ENCODE data around the gene BAIAP2L1.
A peak's percentile ranks its signal among the peaks of the same experiment; 100 is the strongest.
"Not testable (repeated sequence)": the region's sequence is repeated elsewhere in the genome, so short reads cannot be mapped to it uniquely, and the experiment has no call there.

The BAIAP2L1 gene

DNA sequence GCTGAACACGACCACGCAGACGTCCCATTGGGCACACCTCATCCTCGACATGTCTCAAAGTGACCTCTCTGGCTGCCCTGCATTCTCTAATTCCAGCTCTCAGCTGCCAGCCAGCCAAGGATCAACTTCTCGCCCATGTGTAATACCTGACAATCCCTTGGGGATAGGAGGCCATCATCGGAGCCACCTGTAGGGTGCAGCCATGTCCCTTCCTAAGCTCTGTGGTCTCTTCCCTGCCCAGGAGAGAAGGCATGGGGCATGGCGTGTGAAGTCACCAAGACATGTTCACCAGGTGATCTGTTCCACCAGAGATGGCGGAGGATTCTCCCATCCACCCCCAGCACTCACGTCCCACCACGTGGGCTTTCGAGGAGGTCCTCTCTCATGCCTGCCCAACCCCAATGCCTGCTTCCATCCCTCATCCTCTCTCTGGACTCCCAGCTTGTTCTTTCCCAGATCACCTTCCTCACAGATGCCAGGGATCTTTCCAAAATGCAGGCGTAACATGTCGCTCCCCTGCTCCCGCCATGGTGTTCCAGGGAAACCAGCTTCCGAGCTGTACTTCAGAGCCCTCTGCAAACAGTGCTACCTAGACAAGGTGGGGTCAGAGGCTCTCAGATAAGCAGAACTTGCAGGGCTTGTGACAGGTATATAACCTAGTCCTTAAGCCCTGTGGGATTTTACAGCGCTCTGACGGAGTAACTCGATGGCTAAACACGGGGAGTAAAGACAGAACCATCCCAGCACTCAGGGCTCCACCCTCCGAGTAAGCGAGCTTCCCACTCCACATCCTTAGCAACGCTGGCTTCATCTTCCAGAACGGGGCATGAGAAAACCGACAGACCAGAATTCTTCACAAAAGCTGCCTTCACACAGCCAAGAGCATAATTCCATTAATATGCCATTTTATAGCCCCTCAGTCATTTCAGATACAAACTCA is 78.3 kb downstream of the BAIAP2L1 start:
- DNase-seq: peak in 5 of 56 donors; percentile 6 to 35 (median 23)

GRCh38 chr7:98321301-98321700 is 79.6 kb downstream of the BAIAP2L1 start:
- no peak for DNase-seq

GRCh38 chr7:98319176-98319575 is 81.7 kb downstream of the BAIAP2L1 start:
- DNase-seq: no peak

DNA sequence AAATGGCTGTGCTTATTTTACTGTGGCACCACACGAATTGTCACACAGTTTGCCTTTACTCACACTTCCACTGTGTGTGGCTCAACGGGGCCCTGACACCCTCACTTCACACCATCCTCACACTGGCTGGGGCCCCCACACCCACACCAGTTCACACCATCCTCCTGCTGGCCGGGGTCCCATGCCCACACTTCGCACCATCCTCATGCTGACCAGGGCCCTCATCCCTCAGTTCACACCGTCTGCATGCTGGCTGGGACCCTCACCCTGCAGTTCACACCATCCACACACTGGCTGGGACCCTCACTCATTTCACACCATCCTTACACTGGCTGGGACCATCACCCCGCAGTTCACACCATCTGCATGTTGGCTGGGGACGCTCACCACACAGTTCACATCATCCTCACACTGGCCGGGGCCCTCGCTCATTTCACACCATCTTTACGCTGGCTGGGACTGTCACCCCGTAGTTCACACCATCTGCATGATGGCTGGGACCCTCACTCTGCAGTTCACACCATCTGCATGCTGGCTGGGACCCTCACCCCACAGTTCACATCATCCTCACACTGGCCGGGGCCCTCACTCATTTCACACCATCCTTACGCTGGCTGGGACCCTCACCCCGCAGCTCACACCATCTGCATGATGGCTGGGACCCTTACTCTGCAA is 83.4 kb downstream of the BAIAP2L1 start:
- DNase-seq: no peak

DNA sequence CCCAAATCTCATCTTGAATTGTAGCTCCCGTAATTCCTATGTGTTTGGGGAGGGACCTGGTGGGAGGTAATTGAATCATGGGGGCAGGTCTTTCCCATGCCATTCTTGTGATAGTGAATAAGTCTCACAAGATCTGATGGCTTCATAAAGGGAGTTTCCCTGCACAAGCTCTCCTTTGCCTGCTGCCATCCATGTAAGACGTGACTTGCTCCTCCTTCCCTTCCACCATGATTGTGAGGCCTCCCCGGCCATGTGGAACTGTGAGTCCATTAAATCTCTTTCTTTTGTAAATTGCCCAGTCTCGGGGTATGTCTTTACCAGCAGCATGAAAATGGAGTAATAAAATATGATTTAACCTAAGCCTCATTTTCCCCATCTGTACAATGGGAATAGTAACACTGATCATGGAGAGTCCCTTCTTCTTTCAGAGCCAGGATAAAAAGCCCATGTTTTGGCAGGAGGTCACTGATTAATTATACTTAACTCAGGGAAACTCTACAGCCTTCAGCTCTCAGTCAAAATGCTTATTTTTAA is 84.8 kb downstream of the BAIAP2L1 start:
- DNase-seq: not testable (repeated sequence)

DNA sequence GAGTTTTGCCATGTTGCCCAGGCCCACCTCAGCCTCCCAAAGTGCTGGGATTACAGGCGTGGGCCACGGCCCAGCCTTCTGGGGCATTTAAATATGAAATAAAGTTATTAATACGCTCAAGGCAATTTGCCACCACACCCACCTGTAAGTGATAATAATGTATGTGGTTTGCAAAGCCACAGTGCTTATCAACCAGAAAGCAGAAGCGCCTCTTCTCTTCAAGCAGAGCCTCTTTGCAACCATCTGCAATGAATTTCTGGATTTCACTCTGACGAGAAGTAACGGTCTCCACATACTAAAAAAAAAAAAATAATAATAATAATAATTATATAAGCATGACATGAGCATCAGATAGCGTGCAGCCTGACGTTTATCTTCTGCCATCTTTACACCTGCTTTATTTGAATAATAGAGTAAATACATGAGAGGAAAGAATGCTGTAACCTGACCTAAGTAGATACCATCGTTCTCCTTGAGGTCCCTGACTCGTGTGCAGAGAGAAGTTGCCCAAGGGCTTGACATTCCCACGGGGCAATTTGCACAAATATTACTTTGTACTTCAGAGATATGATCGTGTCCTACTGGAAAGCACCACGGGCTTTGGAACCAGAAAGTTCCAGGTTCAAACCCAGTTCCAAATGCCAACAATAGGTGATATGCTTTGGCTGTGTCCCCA is 85.4 kb downstream of the BAIAP2L1 start:
- no peak for DNase-seq

DNA sequence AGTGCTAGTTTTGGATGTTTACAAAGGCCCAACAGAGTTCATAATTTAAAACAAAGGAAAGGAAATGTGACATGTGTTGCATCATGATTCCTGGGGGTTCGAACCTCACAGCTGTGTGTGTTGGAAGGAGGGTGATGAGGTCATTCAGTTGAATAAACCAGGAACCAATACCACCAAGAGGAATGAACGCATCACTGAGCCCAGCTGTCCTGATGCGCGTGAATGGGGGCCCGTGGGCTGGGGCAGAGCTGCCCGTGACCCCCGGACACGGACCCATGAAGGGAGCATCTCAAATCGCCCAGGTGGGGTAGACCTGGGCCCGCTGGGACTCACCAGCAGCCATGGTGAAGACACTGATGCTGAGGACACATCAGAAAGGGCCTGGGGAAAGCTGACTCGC is 86.4 kb downstream of the BAIAP2L1 start:
- no peak for DNase-seq

GRCh38 chr7:98312201-98312600 is 88.7 kb downstream of the BAIAP2L1 start:
- DNase-seq: no peak

GRCh38 chr7:98309566-98309965 is 91.3 kb downstream of the BAIAP2L1 start:
- DNase-seq: no peak

DNA sequence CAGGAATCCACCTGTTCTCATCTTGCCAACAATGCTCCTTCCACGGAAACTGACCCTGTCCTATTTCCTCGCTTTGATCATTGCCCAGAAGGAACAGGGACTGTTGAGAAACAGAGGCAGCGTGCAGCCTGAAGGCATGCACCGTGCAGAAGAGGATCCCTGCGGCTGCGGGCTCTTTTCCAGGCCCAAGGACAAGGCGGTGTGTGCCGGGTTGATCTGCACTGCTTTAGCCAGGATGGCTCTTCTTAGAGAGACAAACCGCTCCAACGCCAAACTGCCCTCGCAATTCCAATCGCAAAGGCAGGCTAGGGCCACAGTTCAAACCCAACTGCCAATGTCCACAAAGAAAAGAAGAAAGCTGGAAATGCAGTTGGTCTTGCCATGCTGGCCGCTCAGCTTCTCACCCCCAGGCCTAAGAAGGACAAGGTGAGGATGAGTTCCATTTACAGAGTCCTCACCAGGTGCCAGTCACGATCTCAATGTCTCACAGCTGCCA is 92.9 kb downstream of the BAIAP2L1 start:
- DNase-seq: no peak

DNA sequence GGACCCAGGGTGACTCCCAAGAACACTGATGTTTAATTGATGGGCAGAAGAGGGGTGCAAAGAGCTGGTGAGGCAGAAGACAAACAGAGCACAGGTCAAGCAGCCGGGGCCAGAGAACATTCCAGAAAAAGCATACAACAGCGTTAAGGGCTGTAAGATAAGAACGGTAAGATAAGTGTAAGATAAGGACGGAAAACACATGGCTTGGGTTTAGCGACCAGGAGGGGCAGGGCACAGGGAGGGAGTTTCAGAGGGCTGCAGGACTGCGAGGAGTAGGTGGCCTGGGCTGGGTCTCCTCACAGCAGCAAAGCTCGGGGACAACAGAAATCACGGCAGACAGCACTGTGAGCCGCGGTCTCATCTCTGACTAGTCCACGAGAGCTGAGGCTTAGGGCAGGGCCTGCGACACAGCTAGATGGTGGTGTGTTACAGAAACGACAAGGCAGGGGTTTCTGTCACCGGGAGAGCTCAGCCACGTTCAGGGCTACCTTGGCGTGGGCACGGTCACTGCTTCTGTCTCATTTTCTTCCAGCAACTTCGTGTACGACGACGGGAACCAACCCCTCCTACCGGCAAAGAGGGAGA is 94.8 kb downstream of the BAIAP2L1 start:
- DNase-seq: no peak

GRCh38 chr7:98303906-98304305 is 97.0 kb downstream of the BAIAP2L1 start:
- DNase-seq: no peak

DNA sequence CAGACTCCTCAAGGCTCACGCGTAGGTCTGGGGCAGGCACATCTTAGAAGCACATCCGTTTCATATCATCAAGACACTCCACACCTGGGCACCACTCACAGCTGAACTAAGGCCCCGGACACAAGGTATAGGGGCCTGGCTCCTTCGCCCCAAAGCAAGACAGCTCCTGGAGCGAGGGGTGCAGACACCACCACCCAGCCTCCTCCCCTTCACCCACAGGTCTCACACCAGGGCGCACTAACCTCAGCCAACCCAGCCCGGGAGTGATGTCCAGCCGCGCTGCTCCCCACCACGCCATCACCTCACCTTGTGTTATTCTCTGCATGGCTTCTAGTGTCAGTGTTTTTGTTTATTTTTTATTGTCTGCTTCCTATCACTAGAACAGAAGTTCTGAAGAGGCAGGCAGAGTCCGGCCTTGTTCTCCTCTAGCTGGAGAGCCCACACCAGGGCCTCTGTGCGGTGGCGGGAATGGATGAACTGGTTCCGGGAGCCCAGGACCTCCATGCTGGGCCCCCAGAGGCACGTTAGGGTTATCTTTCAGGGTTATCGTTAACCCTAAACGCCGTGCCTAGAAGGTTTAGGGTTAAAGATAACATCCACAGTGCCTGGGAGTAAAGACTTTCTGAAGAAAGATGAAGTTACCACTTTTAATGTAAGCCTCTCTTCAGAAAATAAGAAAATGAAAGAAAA is 97.6 kb downstream of the BAIAP2L1 start:
- no peak for DNase-seq

DNA sequence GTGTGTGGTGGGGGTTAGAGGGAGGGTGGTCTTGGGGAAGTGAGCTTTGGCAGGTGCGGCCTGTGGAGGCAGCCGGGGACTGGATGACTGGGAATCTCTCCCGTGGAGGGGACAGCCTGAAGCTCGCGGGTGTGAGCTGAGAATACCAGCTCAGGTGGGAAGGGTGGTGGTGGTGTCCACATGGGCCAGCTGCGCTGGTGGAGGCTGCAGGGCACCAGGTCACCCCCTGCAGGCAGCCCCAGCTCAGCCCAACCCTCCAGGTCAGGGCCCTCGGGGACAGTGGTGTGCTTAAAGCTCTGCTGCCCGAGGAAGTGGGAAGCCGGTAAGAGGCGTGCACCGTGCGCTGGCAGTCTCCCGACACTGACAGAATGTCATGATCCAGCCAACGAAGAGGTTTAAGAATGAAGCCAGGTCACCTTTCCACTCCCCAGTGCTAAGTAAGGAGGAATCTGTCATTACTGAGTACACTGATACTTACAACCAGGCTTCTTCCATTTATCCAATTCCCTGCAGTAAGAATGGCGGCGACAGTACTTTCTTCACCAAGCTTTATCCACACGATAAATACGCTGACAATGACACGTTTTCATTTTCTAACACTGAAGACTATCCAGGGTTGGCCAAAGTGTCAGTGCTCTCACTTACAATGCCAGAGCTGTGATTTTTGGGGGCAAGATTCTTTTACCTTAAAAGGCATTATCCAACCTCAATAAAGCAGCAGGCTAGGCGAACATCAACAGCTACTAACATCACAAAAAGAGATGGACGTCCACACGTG is 99.0 kb downstream of the BAIAP2L1 start:
- no peak for DNase-seq

GRCh38 chr7:98300595-98301372 is 100.1 kb downstream of the BAIAP2L1 start:
- DNase-seq: no peak

DNA sequence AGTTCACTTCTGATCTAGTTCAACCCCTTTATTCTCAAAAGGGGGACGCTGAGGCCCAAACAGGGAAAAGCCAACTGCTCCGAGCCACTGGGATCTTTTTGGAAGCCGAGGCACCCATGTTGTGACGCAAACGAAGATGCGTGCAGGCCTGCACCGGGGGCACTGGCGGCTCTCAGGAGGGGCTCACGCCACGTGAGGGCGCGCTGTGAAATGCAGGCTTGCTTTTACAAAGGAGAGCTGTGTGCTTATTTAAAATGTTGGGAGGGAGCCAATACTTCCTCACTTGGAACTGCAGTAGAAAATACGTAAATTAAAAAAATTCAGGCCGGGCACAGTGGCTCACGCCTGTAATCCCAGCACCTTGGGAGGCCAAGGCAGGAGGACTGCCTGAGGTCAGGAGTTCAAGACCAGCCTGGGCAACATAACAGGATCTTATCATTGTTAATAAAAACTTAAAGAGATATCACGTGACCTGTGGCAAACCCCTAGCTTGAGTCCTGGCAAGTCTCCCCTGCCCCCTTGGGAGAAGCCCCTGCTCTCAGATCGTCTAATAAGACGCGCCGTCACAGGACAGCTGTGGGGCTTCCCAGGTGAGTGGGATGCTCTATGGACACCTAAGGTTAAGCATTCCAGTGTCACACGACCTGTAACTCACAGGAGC is 103.1 kb downstream of the BAIAP2L1 start:
- DNase-seq: no peak

DNA sequence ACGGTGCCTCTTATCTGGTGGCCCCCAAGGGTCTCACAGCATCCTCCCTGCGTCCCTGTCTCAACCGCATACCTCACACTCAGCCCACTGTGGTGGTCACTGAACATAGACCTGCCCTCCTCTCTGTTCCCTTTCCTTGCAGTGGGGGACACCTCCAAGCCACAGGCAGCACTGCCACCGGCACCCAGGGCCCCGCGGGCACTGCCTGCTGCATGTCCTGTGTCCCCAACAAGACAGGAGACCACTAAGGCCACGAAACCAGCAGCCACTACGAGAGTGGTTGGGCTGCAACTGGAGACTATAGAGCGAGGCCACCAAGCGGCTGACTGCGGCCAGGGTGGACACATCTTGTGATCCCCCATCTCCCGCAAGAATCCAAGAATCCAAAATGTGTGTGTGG is 104.1 kb downstream of the BAIAP2L1 start:
- DNase-seq: no peak

- no peak for DNase-seq
These were observed 105.3 kb downstream of the BAIAP2L1 start for GRCh38 chr7:98295467-98296192.

Data from amygdala (tissue), 56 donors.